ENCODE results near the gene TGFBR1. TPM values are rescaled to one million over a fixed set of nuclear protein-coding genes. Genes with fewer than 3 reads are reported as not detected.

Gene TGFBR1
- total and polyA plus RNA-seq, 10 donors = 8.9 to 60.8 (median 45.4) TPM

DNA sequence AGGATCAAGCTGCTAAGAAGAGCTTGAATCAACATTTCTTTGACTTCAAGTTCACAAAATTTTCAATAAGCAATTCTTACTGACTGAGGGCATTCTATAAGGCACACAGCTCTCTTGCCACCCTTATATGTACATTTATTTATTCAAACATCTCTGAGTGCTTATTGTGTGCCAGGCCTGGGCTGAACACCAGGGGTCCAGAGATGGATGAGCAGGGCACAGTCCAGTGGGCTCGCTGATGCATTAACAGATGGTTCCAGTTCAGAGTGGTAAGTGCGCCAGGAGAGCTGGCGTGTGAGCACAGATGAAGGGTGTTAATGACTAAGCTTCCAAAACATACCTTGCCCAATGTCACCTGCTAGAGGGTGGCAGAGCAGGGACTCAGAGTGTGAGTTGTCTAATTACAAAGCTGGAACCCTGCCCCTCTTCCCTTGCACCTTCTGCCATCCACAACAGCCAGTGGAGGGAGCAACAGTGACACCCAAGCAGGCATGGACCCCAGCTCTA, 92.3 kb downstream of the TGFBR1 start:
- 82 to 97% (median 90%) methylated on average over 3 of the region's 3 CpGs for WGBS, 5 donors
- Histone ChIP-seq H3K36me3 (no peaks in the 10 kb centered on the region), H3K27ac (no peak overlapping the region), H3K4me1 (no peaks in the 10 kb centered on the region), H3K27me3 (replicated peaks in 1 of 7) (no peaks in the 10 kb centered on the region), H3K9me3 (no peaks in the 10 kb centered on the region), H3K4me3 (no peak overlapping the region)
- no peak for DNase-seq
- intact Hi-C loops (cut with DNase I; ENCODE audit: low total_unique reads) = no loop called here
- no peak for TF ChIP-seq POLR2AphosphoS5 (IDR thresholded peaks at IDR 0.05)
- TF ChIP-seq CTCF (IDR thresholded peaks at IDR 0.05 in 8 of 11, conservative IDR thresholded peaks at IDR 0.05 in 3 of 11) = no peak
- TF ChIP-seq POLR2A (IDR thresholded peaks at IDR 0.05) = no peak

DNA sequence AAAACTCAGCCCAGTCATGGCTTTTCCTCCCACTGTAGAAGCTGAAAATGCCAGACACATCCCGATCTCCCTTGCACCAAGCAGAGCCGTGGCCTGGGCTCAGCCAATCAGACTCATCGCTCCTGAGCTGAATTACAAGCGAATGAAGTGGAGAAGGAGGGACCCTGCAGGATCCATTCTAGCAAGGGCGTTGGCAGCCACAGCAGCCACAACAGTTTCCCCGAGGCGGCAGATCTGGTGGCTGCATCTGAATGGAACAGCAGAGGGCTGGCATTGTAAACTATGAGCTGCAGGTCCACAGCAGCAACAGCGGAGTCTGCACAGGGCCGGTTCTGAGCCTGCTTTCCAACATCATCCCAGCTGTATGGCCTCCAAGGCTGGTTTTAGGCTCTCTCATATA, 93.1 kb downstream of the TGFBR1 start:
- no peak for DNase-seq
- H3K27ac ChIP-seq = no peak overlapping the region
- H3K9me3 ChIP-seq = no peaks in the 10 kb centered on the region
- WGBS, 5 donors = 79 to 93% (median 83%) methylated on average over 9 of the region's 9 CpGs
- no peaks in the 10 kb centered on the region for H3K27me3 ChIP-seq (replicated peaks in 1 of 7)
- H3K4me3 ChIP-seq = no peak overlapping the region
- intact Hi-C loops (cut with DNase I; ENCODE audit: low total_unique reads) = no loop called here
- TF ChIP-seq POLR2A (IDR thresholded peaks at IDR 0.05) = no peak
- TF ChIP-seq POLR2AphosphoS5 (IDR thresholded peaks at IDR 0.05) = no peak
- no peak for TF ChIP-seq CTCF (IDR thresholded peaks at IDR 0.05 in 8 of 11, conservative IDR thresholded peaks at IDR 0.05 in 3 of 11)
- H3K36me3 ChIP-seq = no peaks in the 10 kb centered on the region
- H3K4me1 ChIP-seq = no peaks in the 10 kb centered on the region

GRCh38 chr9:99199938-99200539, 95.1 kb downstream of the TGFBR1 start:
- intact Hi-C loops (cut with DNase I; ENCODE audit: low total_unique reads) = no loop called here
- no peaks in the 10 kb centered on the region for H3K36me3 ChIP-seq
- no peak overlapping the region for H3K27ac ChIP-seq
- 78 to 83% (median 79%) methylated on average over 8 of the region's 8 CpGs for WGBS, 5 donors
- no peaks in the 10 kb centered on the region for H3K27me3 ChIP-seq (replicated peaks in 1 of 7)
- no peaks in the 10 kb centered on the region for H3K9me3 ChIP-seq
- no peak overlapping the region for H3K4me3 ChIP-seq
- TF ChIP-seq POLR2AphosphoS5 (IDR thresholded peaks at IDR 0.05) (no peak), CTCF (IDR thresholded peaks at IDR 0.05 in 8 of 11, conservative IDR thresholded peaks at IDR 0.05 in 3 of 11) (no peak), POLR2A (IDR thresholded peaks at IDR 0.05) (no peak)
- no peaks in the 10 kb centered on the region for H3K4me1 ChIP-seq
- no peak for DNase-seq

DNA sequence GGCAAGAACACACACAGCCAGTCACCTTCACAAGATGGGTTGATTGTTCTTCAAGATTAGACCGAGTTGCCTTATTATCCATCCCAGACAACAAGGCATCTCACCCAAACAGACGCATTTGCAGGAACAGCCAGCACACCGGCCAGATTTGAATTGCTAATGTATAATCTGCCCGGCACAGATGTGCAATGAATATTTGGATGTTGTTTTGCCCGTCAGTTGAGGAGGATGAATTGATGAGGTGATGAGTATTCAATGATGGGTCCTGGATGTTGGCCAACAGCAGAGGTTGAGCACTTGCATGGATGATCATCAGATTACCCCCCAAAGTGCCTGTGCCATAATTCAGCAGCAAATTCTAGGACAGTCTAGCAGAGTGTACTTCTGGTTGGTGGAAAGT, 96.7 kb downstream of the TGFBR1 start:
- no peaks in the 10 kb centered on the region for H3K4me1 ChIP-seq
- no peak overlapping the region for H3K27ac ChIP-seq
- intact Hi-C loops (cut with DNase I; ENCODE audit: low total_unique reads) = no loop called here
- no peaks in the 10 kb centered on the region for H3K9me3 ChIP-seq
- H3K27me3 ChIP-seq (replicated peaks in 1 of 7) = no peaks in the 10 kb centered on the region
- TF ChIP-seq POLR2A (IDR thresholded peaks at IDR 0.05) (no peak), CTCF (IDR thresholded peaks at IDR 0.05 in 8 of 11, conservative IDR thresholded peaks at IDR 0.05 in 3 of 11) (no peak), POLR2AphosphoS5 (IDR thresholded peaks at IDR 0.05) (no peak)
- no peak overlapping the region for H3K4me3 ChIP-seq
- WGBS, 5 donors = 83 to 92% (median 84%) methylated on average over 5 of the region's 5 CpGs
- no peaks in the 10 kb centered on the region for H3K36me3 ChIP-seq
- DNase-seq = no peak

Small RNA genes within 50 kb of the gene (small RNA-seq; reads per million reads assigned to genes)
- gene RN7SL794P (0 reads per million in 4 donors), gene RNA5SP290 (0.06 to 0.14 (median 0.07) reads per million in 4 donors)

Other genes starting within 250 kb of the TGFBR1 start
- 1 to 10 TPM in 6 of 7 donors, under 1 TPM in 1; 0.94 to 9.3 (median 3.2) TPM for gene COL15A1, start 161.2 kb upstream of the TGFBR1 start, total RNA-seq
- gene COL15A1, start 161.2 kb upstream of the TGFBR1 start, polyA plus RNA-seq = 1 to 10 TPM in 2 of 3 donors, under 1 TPM in 1; 0.33 to 1.2 (median 1.1) TPM
- gene ALG2, start 116.8 kb downstream of the TGFBR1 start, total RNA-seq = 10 to 100 TPM; 24.6 to 39.5 (median 27.2) TPM
- gene ALG2, start 116.8 kb downstream of the TGFBR1 start, polyA plus RNA-seq = 10 to 100 TPM; 15.4 to 17.7 (median 16.9) TPM
- 100 to 1,000 TPM in 1 of 7 donors, 10 to 100 TPM in 6; 70.4 to 147 (median 86.9) TPM for gene SEC61B, start 117.2 kb downstream of the TGFBR1 start, total RNA-seq
- 100 to 1,000 TPM; 175 to 244 (median 244) TPM for gene SEC61B, start 117.2 kb downstream of the TGFBR1 start, polyA plus RNA-seq